Keratinocyte (primary cell): ENCODE results near the gene SNX20. TPM values are rescaled to one million over a fixed set of nuclear protein-coding genes. Genes with fewer than 3 reads are reported as not detected.

ENCODE experiments used
- DNase-seq: peaks from one replicate; pipeline ENCODE4 v3.0.0-alpha.2; 2011; ENCODE audit warnings: low read depth, missing footprints, low spot score
- FAIRE-seq: peaks from 2 replicates; lab custom pipeline; 2011; peaks lifted over from hg19 to GRCh38; lab: Jason Lieb, UNC
- H2AFZ ChIP-seq: 2 replicates; pipeline ENCODE4 v1.6.0; 2012; ENCODE audit warnings: low read length, control low read depth, inconsistent platforms; ENCODE audit not compliant: control insufficient read depth
- H3K27ac ChIP-seq: 2 replicates; pipeline ENCODE4 v1.5.1; 2011; ENCODE audit warnings: low read length; ENCODE audit not compliant: control insufficient read depth, insufficient read depth
- H3K27me3 ChIP-seq: 3 replicates; pipeline ENCODE4 v1.6.0; 2011; ENCODE audit warnings: low read length; ENCODE audit not compliant: control insufficient read depth, insufficient read depth; ENCODE audit errors: extremely low read depth
- H3K36me3 ChIP-seq, 2 experiments: 2 replicates in 1 of 2; 3 replicates in 1 of 2; pipeline ENCODE4 v1.5.1; 2011; ENCODE audit warnings: low read length in 2 of 2, mild to moderate bottlenecking in 1 of 2; ENCODE audit not compliant: control insufficient read depth in 2 of 2, insufficient read depth in 2 of 2; ENCODE audit errors: extremely low read depth in 1 of 2
- H3K4me1 ChIP-seq: 3 replicates; pipeline ENCODE4 v1.5.1; 2011; ENCODE audit warnings: low read length; ENCODE audit not compliant: control insufficient read depth, insufficient read depth; ENCODE audit errors: extremely low read depth
- H3K4me2 ChIP-seq: 3 replicates; pipeline ENCODE4 v1.6.0; 2011; ENCODE audit warnings: low read depth, low read length; ENCODE audit not compliant: control insufficient read depth, insufficient read depth; ENCODE audit errors: extremely low read depth
- H3K4me3 ChIP-seq, 3 experiments: fragments of 200-600 bp in 1 of 3; sonication (generic) in 1 of 3; 2 replicates in 2 of 3; 3 replicates in 1 of 3; pipeline ENCODE4 v1.5.1; 2011 to 2016; ENCODE audit warnings: low read length in 3 of 3, mild to moderate bottlenecking in 3 of 3, control low read depth in 2 of 3, inconsistent platforms in 1 of 3, low read depth in 1 of 3, mixed read lengths in 1 of 3, mixed run types in 1 of 3, moderate library complexity in 1 of 3; ENCODE audit not compliant: control insufficient read depth in 2 of 3, insufficient read depth in 2 of 3; ENCODE audit errors: extremely low read depth in 1 of 3
- H3K79me2 ChIP-seq: 2 replicates; pipeline ENCODE4 v1.6.0; 2012; ENCODE audit warnings: low read length; ENCODE audit not compliant: control insufficient read depth, insufficient read depth
- H3K9ac ChIP-seq: 3 replicates; pipeline ENCODE4 v1.6.0; 2011; ENCODE audit warnings: low read length; ENCODE audit not compliant: control insufficient read depth, insufficient read depth; ENCODE audit errors: extremely low read depth
- H3K9me1 ChIP-seq: 3 replicates; pipeline ENCODE4 v1.6.0; 2011; ENCODE audit warnings: low read length; ENCODE audit not compliant: control insufficient read depth, insufficient read depth; ENCODE audit errors: extremely low read depth
- H3K9me3 ChIP-seq: 2 replicates; pipeline ENCODE4 v1.5.1; 2012; ENCODE audit warnings: low read depth, low read length; ENCODE audit not compliant: control insufficient read depth
- H4K20me1 ChIP-seq: 3 replicates; pipeline ENCODE4 v1.6.0; 2011; ENCODE audit warnings: low read length; ENCODE audit not compliant: control insufficient read depth, insufficient read depth; ENCODE audit errors: extremely low read depth
- EZH2 ChIP-seq: IDR thresholded peaks from one replicate; pipeline ENCODE4 v1.6.1; 2012; ENCODE audit warnings: inconsistent platforms, mild to moderate bottlenecking, low read length, moderate library complexity
- dilution Hi-C: fragments of 300-500 bp; cut with MboI; formaldehyde crosslinking; loops from one replicate; pipeline ENCODE4 v1.7.0; 2020; ENCODE audit warnings: low sequenced_read_pairs; ENCODE audit not compliant: extremely low pct_ligation_motif_present
- polyA plus RNA-seq, 5 experiments: library from polyadenylated mRNA; depleted of rRNA in 3 of 5; stranded (reverse) in 3 of 5; stranded (forward) in 1 of 5; unstranded in 1 of 5; fragments of >200 nt; gene quantifications; 1 replicate in 1 of 5; 2 replicates in 3 of 5; 3 replicates in 1 of 5; pipeline versions ENCODE4 v1.2.1 to v1.2.3, GENCODE V29; 2011 to 2012; ENCODE audit warnings: missing spikeins in 2 of 5, low read depth in 1 of 5, low replicate concordance in 1 of 5
- TF ChIP-seq, protein P1 (sequence below), 3 experiments: IDR thresholded peaks in 1 of 3; conservative IDR thresholded peaks in 1 of 3; optimal IDR thresholded peaks in 1 of 3; 2 replicates in 2 of 3; 3 replicates in 1 of 3; pipeline versions ENCODE3 to v1.5.1; 2011; ENCODE audit warnings: low read length in 3 of 3, mild to moderate bottlenecking in 3 of 3, moderate library complexity in 2 of 3, control low read depth in 1 of 3, inconsistent platforms in 1 of 3; ENCODE audit not compliant: insufficient read depth in 2 of 3; ENCODE audit errors: extremely low read depth in 1 of 3

Gene SNX20
- polyA plus RNA-seq, 1 donor (not counting 4 experiments of a cell fraction or from before 2014, with no cell fraction given): not detected

DNA sequence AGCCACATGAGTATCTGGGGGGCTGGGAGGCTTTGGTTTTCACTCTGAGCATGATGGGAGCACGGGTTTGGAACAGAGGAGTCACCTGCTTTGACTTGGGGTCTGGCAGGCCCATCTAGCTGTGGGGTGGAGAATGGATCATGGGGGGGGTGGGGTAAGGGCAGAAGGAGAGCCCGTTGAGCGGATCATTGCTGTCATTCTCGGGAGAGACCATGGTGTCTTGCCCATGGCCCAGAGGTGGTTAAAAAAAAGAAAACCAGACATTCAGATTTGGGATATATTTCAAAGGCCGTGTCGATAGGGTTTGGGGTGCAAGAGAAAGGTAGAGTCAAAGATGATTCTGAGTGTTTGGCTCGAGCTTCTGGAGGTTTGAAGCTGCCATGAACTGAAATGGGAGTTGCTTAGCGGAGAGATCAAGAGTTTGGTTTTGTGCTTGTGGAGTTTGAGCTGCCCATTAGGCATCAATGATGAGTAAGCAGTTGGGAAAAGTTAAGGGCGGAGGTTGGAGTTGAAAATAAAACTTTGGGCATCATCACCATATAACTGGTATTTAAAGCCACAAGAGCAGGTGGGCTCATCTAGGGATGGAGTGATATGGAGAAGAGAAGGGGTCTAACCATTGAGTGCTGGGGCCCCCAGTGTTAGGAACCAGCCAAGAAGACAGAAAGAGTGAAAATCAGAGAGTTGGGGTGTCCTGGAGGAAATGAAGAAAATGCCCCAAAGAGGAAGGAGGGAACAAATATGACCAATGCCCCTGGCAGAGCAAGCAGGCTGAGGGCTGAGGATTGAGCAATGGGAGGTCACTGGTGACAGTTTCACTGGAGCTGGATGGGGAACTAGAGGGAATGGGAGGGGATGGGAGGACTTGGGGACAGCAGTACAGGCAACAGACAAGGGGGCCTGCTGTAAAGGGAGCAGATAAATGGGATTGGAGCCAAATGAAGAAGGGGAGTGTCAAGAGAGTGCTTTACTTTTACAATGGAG is 14.2 kb upstream of the SNX20 start:
- Histone ChIP-seq H3K27ac (no peak overlapping the region), H3K27me3 (no peaks in the 10 kb centered on the region), H2AFZ (no peak overlapping the region), H3K4me1 (peaks cover 37% of the 10 kb centered on the region), H3K9me1 (no peaks in the 10 kb centered on the region), H3K36me3 (no peaks in the 10 kb centered on the region), H3K79me2 (no peaks in the 10 kb centered on the region), H4K20me1 (no peaks in the 10 kb centered on the region), H3K9ac (no peak overlapping the region), H3K9me3 (no peaks in the 10 kb centered on the region), H3K4me2 (no peak overlapping the region), H3K4me3 (no peak overlapping the region)
- FAIRE-seq (no peak), DNase-seq (no peak)
- dilution Hi-C loops: no loop called here
- TF ChIP-seq EZH2: no peak
- TF ChIP-seq, protein P1, sequence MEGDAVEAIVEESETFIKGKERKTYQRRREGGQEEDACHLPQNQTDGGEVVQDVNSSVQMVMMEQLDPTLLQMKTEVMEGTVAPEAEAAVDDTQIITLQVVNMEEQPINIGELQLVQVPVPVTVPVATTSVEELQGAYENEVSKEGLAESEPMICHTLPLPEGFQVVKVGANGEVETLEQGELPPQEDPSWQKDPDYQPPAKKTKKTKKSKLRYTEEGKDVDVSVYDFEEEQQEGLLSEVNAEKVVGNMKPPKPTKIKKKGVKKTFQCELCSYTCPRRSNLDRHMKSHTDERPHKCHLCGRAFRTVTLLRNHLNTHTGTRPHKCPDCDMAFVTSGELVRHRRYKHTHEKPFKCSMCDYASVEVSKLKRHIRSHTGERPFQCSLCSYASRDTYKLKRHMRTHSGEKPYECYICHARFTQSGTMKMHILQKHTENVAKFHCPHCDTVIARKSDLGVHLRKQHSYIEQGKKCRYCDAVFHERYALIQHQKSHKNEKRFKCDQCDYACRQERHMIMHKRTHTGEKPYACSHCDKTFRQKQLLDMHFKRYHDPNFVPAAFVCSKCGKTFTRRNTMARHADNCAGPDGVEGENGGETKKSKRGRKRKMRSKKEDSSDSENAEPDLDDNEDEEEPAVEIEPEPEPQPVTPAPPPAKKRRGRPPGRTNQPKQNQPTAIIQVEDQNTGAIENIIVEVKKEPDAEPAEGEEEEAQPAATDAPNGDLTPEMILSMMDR (optimal IDR thresholded peaks at IDR 0.05 in 1 of 3, IDR thresholded peaks at IDR 0.05 in 1 of 3, conservative IDR thresholded peaks at IDR 0.05 in 1 of 3; ENCODE audit: extremely low read depth in 1 of 3, insufficient read depth in 2 of 3, low read length in 3 of 3): no peak

DNA sequence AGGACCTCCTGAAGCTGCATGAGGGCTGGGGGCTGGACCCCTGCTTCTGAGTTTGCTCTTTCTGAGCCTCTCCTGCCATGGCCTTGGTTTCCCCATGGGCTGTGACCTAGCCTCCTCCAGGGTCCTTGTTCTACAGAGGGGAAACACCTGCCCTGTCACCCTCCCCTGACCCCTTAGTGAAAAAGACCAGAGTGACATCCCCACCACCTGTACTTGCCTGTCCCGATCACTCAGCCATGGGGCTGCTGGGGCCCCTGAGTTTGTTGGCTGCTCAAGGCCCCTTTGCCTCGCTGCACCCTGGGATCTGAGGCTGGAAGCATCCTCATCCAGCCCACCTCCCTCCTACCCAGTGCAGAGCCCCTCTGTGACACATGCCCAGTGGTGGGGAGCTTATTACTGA is 13.1 kb upstream of the SNX20 start:
- no peak overlapping the region for H3K4me2 ChIP-seq
- no peak overlapping the region for H3K4me3 ChIP-seq
- peaks cover 26% of the 10 kb centered on the region for H3K4me1 ChIP-seq
- DNase-seq (no peak), FAIRE-seq (no peak)
- H3K79me2 ChIP-seq: no peaks in the 10 kb centered on the region
- dilution Hi-C loops: no loop called here
- no peaks in the 10 kb centered on the region for H3K9me3 ChIP-seq
- H3K27ac ChIP-seq: no peak overlapping the region
- no peak overlapping the region for H3K9ac ChIP-seq
- no peaks in the 10 kb centered on the region for H4K20me1 ChIP-seq
- TF ChIP-seq, protein P1 (optimal IDR thresholded peaks at IDR 0.05 in 1 of 3, IDR thresholded peaks at IDR 0.05 in 1 of 3, conservative IDR thresholded peaks at IDR 0.05 in 1 of 3; ENCODE audit: extremely low read depth in 1 of 3, insufficient read depth in 2 of 3, low read length in 3 of 3): no peak
- TF ChIP-seq EZH2: no peak
- H3K9me1 ChIP-seq: no peaks in the 10 kb centered on the region
- no peak overlapping the region for H2AFZ ChIP-seq
- H3K27me3 ChIP-seq: no peaks in the 10 kb centered on the region
- H3K36me3 ChIP-seq: no peaks in the 10 kb centered on the region
